Endodermal cell (in vitro differentiated cells): ENCODE data around the gene NOTUM. TPM values are rescaled to one million over a fixed set of nuclear protein-coding genes. Genes with fewer than 3 reads are reported as not detected.

ENCODE experiments used
- DNase-seq: peaks from one replicate; pipeline ENCODE4 v3.0.0-alpha.2; 2017
- H3K27ac ChIP-seq: 2 replicates; pipeline ENCODE4 v1.5.1; 2013; ENCODE audit warnings: mild to moderate bottlenecking, low read depth, low read length, moderate library complexity
- H3K27me3 ChIP-seq: 2 replicates; pipeline ENCODE4 v1.6.1; 2013; ENCODE audit warnings: mild to moderate bottlenecking, low read length, moderate library complexity; ENCODE audit not compliant: insufficient read depth, control insufficient read depth, poor library complexity, severe bottlenecking
- H3K36me3 ChIP-seq: 2 replicates; pipeline ENCODE4 v1.7.0; 2013; ENCODE audit warnings: mild to moderate bottlenecking, low read length, moderate library complexity; ENCODE audit not compliant: control insufficient read depth, insufficient read depth
- H3K4me1 ChIP-seq: one replicate; pipeline ENCODE4 v1.7.0; 2013; ENCODE audit warnings: low read length; ENCODE audit not compliant: control insufficient read depth, insufficient read depth
- H3K4me3 ChIP-seq: 2 replicates; pipeline ENCODE4 v1.5.1; 2013; ENCODE audit warnings: mild to moderate bottlenecking, low read length, moderate library complexity
- H3K9ac ChIP-seq: 2 replicates; pipeline ENCODE4 v1.6.1; 2013; ENCODE audit warnings: mild to moderate bottlenecking, low read length, moderate library complexity; ENCODE audit not compliant: poor library complexity, severe bottlenecking; ENCODE audit errors: extremely low read depth
- H3K9me3 ChIP-seq: 2 replicates; pipeline ENCODE4 v1.6.1; 2013; ENCODE audit warnings: mild to moderate bottlenecking, low read length, moderate library complexity; ENCODE audit not compliant: control insufficient read depth
- H3K27ac Mint-ChIP-seq: 2 replicates; pipeline ENCODE4 v1.8.0; 2020; ENCODE audit warnings: mixed read lengths
- H3K27me3 Mint-ChIP-seq: 2 replicates; pipeline ENCODE4 v1.8.0; 2021; ENCODE audit warnings: mild to moderate bottlenecking, mixed read lengths; ENCODE audit not compliant: insufficient read depth
- H3K36me3 Mint-ChIP-seq: 2 replicates; pipeline ENCODE4 v1.8.0; 2020; ENCODE audit warnings: low read depth, mixed read lengths
- H3K4me1 Mint-ChIP-seq: 2 replicates; pipeline ENCODE4 v1.8.0; 2020; ENCODE audit warnings: mixed read lengths
- H3K4me3 Mint-ChIP-seq: 2 replicates; pipeline ENCODE4 v1.8.0; 2020; ENCODE audit warnings: mild to moderate bottlenecking, moderate library complexity, mixed read lengths
- H3K9me3 Mint-ChIP-seq: 2 replicates; pipeline ENCODE4 v1.8.0; 2020; ENCODE audit warnings: mild to moderate bottlenecking, mixed read lengths
- CTCF ChIP-seq: fragments of 200-600 bp; sonication (generic); conservative IDR thresholded peaks from 2 replicates; pipeline ENCODE4 v1.5.0; 2021; ENCODE audit warnings: antibody characterized with exemption, mild to moderate bottlenecking
- WGBS, 2 experiments: methylation state at CpG; one replicate each; pipeline versions ENCODE4 v1.1.5 to v1.1.7; 2013; ENCODE audit warnings: missing lambda C conversion rate in 2 of 2, mixed read lengths in 1 of 2; ENCODE audit not compliant: insufficient coverage in 1 of 2, insufficient read length in 1 of 2; 5-methylcytosine and 5-hydroxymethylcytosine counted together
- total RNA-seq, 2 donors: library from RNA; stranded (reverse); fragmentation: NEBNext Ultra II Directional in 1 of 2; extraction: Animal tissue kit (Norgen Biotek cat#: 25700) in 1 of 2; gene quantifications; 2 replicates in 1 of 2; 3 replicates in 1 of 2; pipeline ENCODE4 v1.2.1, GENCODE V29; 2021

Gene NOTUM
- total RNA-seq, 2 donors from 2014 or later, result 12.5 to 26.3 TPM

- DNase-seq, result peak; percentile 74
- WGBS, 2 experiments, result 76 to 79% methylated on average over 24 to 37 of the region's 37 CpGs
- Mint-ChIP-seq H3K9me3 (no peaks in the 10 kb centered on the region), H3K27ac (no peak overlapping the region), H3K27me3 (peaks cover 52% of the 10 kb centered on the region), H3K36me3 (no peaks in the 10 kb centered on the region), H3K4me3 (peak overlapping the region; percentile 31), H3K4me1 (peaks cover 22% of the 10 kb centered on the region)
- no peaks in the 10 kb centered on the region for H3K9me3 ChIP-seq
- no peak overlapping the region for H3K4me3 ChIP-seq
- no peaks in the 10 kb centered on the region for H3K36me3 ChIP-seq
- H3K27ac ChIP-seq, result no peak overlapping the region
- no peak overlapping the region for H3K9ac ChIP-seq
- H3K4me1 ChIP-seq, result no peaks in the 10 kb centered on the region
- H3K27me3 ChIP-seq, result peaks cover 52% of the 10 kb centered on the region
- no peak for TF ChIP-seq CTCF
Observed at GRCh38 chr17:81962499-81963441, 1.8 kb upstream of the NOTUM start.

GRCh38 chr17:81961521-81962498, 823 bp upstream of the NOTUM start:
- no peaks in the 10 kb centered on the region for H3K4me1 ChIP-seq
- H3K9ac ChIP-seq, result no peak overlapping the region
- Mint-ChIP-seq H3K4me3 (peak overlapping the region; percentile 31), H3K9me3 (no peaks in the 10 kb centered on the region), H3K27me3 (peaks cover 62% of the 10 kb centered on the region), H3K4me1 (peaks cover 22% of the 10 kb centered on the region), H3K36me3 (no peaks in the 10 kb centered on the region), H3K27ac (no peak overlapping the region)
- no peaks in the 10 kb centered on the region for H3K9me3 ChIP-seq
- H3K4me3 ChIP-seq, result no peak overlapping the region
- TF ChIP-seq CTCF, result no peak
- H3K27me3 ChIP-seq, result peaks cover 59% of the 10 kb centered on the region
- H3K36me3 ChIP-seq, result no peaks in the 10 kb centered on the region
- H3K27ac ChIP-seq, result no peak overlapping the region
- WGBS, 2 experiments, result 28 to 58% methylated on average over 39 to 82 of the region's 82 CpGs
- DNase-seq, result peak; percentile 72
